AG09309 (cell line): ENCODE measurements around the gene LAGE3.

Experiments
- DNase-seq: peaks from one replicate; pipeline ENCODE4 v3.0.0-alpha.2; 2010; ENCODE audit warnings: low read depth
- H3K4me3 ChIP-seq: 2 replicates; pipeline ENCODE4 v1.5.1; 2011; ENCODE audit warnings: mild to moderate bottlenecking, low read depth, low read length, moderate library complexity; ENCODE audit not compliant: control insufficient read depth
- TF ChIP-seq, protein P1 (sequence below): IDR thresholded peaks from 2 replicates; pipeline ENCODE4 v1.5.1; 2011; ENCODE audit warnings: mild to moderate bottlenecking, low read depth, low read length, inconsistent platforms; ENCODE audit not compliant: insufficient read depth, control insufficient read depth; ENCODE audit errors: missing control alignments

LAGE3 gene

DNA sequence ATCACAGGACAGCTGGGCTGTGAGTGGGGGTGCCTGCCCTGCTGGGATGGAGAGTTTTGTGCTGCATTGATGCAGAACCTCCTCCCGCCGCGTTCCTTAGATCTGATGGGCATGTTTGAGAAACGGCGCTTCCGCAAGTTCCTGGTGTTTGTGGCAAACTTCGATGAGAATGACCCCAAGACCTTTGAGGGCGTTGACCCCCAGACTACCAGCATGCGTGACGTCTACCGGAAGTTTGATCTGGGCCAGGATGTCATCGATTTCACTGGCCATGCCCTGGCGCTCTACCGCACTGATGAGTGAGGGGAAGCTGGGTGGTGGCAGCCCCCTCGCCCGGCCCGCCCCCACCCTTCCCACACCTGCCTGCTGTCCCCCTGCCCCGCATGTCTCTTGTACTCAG lies 39.2 kb downstream of the LAGE3 start:
- DNase-seq: no peak
- H3K4me3 ChIP-seq: no peak overlapping the region
- TF ChIP-seq, protein P1, sequence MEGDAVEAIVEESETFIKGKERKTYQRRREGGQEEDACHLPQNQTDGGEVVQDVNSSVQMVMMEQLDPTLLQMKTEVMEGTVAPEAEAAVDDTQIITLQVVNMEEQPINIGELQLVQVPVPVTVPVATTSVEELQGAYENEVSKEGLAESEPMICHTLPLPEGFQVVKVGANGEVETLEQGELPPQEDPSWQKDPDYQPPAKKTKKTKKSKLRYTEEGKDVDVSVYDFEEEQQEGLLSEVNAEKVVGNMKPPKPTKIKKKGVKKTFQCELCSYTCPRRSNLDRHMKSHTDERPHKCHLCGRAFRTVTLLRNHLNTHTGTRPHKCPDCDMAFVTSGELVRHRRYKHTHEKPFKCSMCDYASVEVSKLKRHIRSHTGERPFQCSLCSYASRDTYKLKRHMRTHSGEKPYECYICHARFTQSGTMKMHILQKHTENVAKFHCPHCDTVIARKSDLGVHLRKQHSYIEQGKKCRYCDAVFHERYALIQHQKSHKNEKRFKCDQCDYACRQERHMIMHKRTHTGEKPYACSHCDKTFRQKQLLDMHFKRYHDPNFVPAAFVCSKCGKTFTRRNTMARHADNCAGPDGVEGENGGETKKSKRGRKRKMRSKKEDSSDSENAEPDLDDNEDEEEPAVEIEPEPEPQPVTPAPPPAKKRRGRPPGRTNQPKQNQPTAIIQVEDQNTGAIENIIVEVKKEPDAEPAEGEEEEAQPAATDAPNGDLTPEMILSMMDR: no peak

DNA sequence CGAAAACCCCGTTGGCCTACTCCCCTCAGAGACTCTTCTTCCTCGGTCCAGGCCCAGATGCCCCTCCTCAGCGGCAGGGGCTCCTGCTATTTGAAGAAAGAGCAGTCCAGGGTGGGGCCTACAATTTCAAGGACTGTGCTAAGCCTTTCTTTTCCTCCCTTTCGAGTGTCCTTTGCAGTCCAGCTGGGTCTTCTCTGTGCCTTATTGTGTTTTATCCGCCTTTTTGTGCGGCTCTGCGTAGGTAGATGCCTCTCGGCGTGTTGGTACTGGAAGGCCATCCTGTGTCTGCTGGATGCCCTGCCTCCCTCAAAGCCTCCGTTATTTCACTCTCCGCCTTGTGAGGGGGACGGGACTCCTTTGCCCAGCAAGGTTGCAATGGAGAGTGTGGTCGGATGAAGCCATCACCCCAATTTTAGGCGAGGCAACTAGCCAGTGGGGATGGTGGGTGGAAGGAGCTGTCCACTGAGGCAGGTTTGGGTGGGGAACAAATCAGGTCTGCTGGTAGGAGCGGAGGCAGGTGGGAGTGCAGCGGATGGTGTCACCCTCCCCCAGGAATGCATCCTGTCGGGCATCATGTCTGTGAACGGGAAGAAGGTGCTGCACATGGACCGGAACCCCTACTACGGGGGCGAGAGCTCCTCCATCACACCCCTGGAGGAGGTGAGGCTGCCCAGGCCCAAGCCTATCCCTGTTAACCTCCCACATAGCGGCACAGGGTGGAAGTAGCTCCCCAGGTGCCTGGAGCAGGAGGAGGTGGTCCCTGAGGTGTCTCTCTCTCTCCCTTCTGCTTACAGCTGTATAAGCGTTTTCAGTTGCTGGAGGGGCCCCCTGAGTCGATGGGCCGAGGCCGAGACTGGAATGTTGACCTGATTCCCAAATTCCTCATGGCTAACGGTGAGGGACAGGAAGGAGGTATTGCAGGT lies 40.8 kb downstream of the LAGE3 start:
- DNase-seq: no peak
- TF ChIP-seq, protein P1: no peak

DNA sequence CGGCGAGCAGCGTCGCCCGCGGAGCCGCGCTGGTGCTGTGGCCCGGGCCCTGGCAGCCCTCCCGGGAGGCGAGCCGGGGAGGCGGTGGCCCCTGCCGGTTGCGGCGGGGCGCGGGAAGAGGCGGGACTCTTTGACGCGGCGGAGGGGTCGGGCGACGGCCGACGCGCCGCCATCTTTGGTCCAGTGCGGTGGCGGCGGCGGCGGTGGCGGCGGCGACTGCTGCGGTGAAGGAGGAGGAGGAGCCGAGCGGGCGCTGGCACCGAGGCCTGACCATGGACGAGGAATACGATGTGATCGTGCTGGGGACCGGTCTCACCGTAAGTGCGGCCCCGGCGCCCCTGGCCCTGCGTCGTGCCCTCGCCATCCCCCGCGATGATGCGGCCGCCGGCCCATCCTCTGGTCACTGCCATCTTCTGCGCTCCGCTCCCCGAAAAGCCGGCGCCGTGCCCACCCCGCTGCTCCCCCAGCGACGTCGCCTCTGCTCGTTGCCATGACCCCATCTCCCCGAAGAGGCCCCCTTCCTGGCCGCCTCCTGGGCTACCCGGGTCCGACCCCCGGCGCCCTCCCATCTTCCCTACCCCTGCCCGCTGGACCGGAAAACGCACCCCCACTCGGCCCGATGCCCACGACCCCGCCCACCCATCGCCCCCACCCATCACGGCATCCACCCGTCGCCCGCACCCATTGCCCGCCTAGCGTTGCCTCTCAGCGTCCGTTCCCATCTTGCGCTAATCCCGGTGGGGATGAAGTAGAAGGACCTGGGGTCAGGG lies 41.9 kb downstream of the LAGE3 start, which contains the start of gene GDI1:
Gene GDI1 (plus strand): TSS at position 172 of the 770 bp plus-strand sequence. CDS start 101 bp downstream, at position 273.
- TF ChIP-seq, protein P1: no peak
- DNase-seq: no peak
- peak within 1 kb of the TSS; percentile 79 for H3K4me3 ChIP-seq

More for the DNA sequence above, 40.8 kb downstream of the LAGE3 start:
- H3K4me3 ChIP-seq: peak overlapping the region; percentile 79

DNA sequence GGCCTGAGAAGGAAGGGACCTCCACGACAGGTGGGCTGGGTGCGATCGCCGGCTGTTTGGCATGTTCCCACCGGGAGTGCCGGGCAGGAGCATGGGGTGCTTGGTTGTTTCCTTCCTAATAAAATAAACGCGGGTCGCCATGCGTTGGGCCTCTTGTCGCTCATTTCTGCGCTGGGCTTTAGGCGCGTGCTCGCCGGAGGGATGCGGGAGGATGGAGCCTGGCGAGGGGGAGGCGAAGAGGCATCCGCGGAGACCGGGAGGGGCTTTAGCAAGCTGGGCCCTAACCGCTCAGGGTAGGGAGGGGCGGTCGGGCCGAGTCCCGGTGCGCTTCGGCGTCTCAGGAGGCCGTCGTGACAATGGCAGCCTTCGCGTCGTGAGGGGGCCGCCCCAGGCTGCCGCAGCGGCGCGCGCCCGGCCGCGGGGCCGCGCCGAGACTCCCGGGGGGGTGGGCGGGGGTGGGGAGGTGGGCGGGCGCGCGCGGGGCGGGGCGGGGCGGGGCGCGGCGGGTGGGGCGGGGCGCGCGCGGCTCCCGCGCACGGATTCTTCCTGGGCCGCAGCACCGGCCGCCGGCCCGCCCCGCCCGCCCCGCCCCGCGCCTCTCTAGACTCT lies 42.6 kb downstream of the LAGE3 start:
- DNase-seq: no peak
- TF ChIP-seq, protein P1: no peak
- peak overlapping the region; percentile 79 for H3K4me3 ChIP-seq

DNA sequence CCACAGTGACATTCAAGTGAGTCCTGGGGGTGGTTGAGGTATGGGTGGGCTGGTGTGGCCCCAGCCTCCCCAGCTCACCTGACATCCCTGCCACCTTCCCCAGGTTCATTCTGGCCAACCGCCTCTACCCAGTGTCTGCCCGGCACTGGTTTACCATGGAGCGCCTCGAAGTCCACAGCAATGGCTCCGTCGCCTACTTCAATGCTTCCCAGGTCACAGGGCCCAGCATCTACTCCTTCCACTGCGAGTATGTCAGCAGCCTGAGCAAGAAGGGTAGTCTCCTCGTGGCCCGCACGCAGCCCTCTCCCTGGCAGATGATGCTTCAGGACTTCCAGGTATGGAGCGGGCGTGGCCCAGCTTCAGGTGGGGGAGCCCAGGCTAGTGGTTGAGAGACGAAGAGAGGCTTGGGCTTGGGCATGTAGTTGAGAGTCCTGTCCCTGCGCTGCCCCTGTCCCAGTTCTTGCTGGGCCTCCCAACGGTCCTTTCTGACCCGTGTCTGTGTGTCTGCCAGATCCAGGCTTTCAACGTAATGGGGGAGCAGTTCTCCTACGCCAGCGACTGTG lies 43.8 kb downstream of the LAGE3 start:
- TF ChIP-seq, protein P1: no peak
- H3K4me3 ChIP-seq: no peak overlapping the region
- no peak for DNase-seq
